H1 (cell line): ENCODE results near the gene C20orf202. TPM values are rescaled to one million over a fixed set of nuclear protein-coding genes. Genes with fewer than 3 reads are reported as not detected.

Experiments used
- ASH2L ChIP-seq: fragments of 200-600, 300-600 bp; sonication (generic); IDR thresholded peaks from one replicate; pipeline ENCODE4 v1.7.1; 2017; ENCODE audit warnings: low read length
- HDAC2 ChIP-seq, 2 experiments: fragments of 300-600 bp in 1 of 2; sonication (generic) in 1 of 2; IDR thresholded peaks; 2 replicates each; pipeline ENCODE4 v1.6.1; 2011 to 2012; ENCODE audit warnings: low read depth in 2 of 2, low read length in 2 of 2, mild to moderate bottlenecking in 2 of 2, moderate library complexity in 2 of 2, borderline replicate concordance in 1 of 2, inconsistent platforms in 1 of 2
- RAD21 ChIP-seq, 2 experiments: IDR thresholded peaks in 1 of 2; conservative IDR thresholded peaks in 1 of 2; 2 replicates each; pipeline ENCODE4 v1.6.1; 2011; ENCODE audit warnings: low read depth in 2 of 2, low read length in 2 of 2, improper control_type of control experiment in 1 of 2, inconsistent platforms in 1 of 2, mild to moderate bottlenecking in 1 of 2, moderate library complexity in 1 of 2
- ZNF274 ChIP-seq: IDR thresholded peaks from 2 replicates; pipeline ENCODE4 v1.7.0; 2012; ENCODE audit warnings: low read length, borderline replicate concordance; ENCODE audit errors: extremely low read depth
- polyA plus RNA-seq, 7 experiments: library from polyadenylated mRNA; depleted of rRNA in 3 of 7; stranded (reverse) in 5 of 7; unstranded in 2 of 7; fragments of >200 nt in 5 of 7; fragments of 200-250 nt in 2 of 7; gene quantifications; 1 replicate in 5 of 7; 2 replicates in 1 of 7; 4 replicates in 1 of 7; pipeline versions ENCODE4 v1.2.1 to v1.2.3, GENCODE V29; 2011 to 2013; ENCODE audit warnings: missing spikeins in 2 of 7, mixed read lengths in 2 of 7
- total RNA-seq: library from RNA; stranded (reverse); fragmentation: NEBNext Ultra II Directional; extraction: Animal tissue kit (Norgen Biotek cat#: 25700); gene quantifications from 2 replicates; pipeline ENCODE4 v1.2.1, GENCODE V29; 2021
- TF ChIP-seq, protein P1 (sequence below): fragments of 300-600 bp; sonication (generic); IDR thresholded peaks from 2 replicates; pipeline ENCODE4 v1.7.1; 2012; ENCODE audit warnings: low read length, moderate library complexity, mild to moderate bottlenecking, inconsistent platforms; ENCODE audit not compliant: insufficient replicate concordance
- TF ChIP-seq, protein P2 (sequence below): IDR thresholded peaks from 2 replicates; pipeline ENCODE4 v1.6.1; 2012; ENCODE audit warnings: inconsistent platforms

The C20orf202 gene
- total and polyA plus RNA-seq, 2 of the 8 experiments (the other 6 are each of a cell fraction or from before 2014, with no cell fraction given): 0.12 TPM; not detected in 1

DNA sequence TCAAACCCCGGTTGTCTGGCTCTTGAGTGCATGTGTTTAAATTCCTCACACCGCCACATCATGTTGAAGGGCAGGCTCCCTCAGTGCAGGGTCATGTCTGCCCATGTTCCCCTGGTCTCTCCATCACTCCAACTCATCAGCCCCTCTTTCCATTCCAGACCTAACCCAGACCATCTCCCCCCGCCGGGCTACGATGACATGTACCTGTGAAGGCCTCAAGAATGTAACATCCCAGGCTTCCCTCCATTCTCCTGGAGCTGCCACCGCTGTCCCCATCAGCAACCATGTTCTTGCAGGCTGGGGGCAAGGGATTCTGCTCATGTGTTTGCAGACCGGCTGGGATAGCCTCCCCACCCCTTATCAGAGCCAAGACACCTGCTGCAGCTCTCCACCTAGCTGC lies 38.4 kb upstream of the C20orf202 start (continued):
- TF ChIP-seq, protein P1, sequence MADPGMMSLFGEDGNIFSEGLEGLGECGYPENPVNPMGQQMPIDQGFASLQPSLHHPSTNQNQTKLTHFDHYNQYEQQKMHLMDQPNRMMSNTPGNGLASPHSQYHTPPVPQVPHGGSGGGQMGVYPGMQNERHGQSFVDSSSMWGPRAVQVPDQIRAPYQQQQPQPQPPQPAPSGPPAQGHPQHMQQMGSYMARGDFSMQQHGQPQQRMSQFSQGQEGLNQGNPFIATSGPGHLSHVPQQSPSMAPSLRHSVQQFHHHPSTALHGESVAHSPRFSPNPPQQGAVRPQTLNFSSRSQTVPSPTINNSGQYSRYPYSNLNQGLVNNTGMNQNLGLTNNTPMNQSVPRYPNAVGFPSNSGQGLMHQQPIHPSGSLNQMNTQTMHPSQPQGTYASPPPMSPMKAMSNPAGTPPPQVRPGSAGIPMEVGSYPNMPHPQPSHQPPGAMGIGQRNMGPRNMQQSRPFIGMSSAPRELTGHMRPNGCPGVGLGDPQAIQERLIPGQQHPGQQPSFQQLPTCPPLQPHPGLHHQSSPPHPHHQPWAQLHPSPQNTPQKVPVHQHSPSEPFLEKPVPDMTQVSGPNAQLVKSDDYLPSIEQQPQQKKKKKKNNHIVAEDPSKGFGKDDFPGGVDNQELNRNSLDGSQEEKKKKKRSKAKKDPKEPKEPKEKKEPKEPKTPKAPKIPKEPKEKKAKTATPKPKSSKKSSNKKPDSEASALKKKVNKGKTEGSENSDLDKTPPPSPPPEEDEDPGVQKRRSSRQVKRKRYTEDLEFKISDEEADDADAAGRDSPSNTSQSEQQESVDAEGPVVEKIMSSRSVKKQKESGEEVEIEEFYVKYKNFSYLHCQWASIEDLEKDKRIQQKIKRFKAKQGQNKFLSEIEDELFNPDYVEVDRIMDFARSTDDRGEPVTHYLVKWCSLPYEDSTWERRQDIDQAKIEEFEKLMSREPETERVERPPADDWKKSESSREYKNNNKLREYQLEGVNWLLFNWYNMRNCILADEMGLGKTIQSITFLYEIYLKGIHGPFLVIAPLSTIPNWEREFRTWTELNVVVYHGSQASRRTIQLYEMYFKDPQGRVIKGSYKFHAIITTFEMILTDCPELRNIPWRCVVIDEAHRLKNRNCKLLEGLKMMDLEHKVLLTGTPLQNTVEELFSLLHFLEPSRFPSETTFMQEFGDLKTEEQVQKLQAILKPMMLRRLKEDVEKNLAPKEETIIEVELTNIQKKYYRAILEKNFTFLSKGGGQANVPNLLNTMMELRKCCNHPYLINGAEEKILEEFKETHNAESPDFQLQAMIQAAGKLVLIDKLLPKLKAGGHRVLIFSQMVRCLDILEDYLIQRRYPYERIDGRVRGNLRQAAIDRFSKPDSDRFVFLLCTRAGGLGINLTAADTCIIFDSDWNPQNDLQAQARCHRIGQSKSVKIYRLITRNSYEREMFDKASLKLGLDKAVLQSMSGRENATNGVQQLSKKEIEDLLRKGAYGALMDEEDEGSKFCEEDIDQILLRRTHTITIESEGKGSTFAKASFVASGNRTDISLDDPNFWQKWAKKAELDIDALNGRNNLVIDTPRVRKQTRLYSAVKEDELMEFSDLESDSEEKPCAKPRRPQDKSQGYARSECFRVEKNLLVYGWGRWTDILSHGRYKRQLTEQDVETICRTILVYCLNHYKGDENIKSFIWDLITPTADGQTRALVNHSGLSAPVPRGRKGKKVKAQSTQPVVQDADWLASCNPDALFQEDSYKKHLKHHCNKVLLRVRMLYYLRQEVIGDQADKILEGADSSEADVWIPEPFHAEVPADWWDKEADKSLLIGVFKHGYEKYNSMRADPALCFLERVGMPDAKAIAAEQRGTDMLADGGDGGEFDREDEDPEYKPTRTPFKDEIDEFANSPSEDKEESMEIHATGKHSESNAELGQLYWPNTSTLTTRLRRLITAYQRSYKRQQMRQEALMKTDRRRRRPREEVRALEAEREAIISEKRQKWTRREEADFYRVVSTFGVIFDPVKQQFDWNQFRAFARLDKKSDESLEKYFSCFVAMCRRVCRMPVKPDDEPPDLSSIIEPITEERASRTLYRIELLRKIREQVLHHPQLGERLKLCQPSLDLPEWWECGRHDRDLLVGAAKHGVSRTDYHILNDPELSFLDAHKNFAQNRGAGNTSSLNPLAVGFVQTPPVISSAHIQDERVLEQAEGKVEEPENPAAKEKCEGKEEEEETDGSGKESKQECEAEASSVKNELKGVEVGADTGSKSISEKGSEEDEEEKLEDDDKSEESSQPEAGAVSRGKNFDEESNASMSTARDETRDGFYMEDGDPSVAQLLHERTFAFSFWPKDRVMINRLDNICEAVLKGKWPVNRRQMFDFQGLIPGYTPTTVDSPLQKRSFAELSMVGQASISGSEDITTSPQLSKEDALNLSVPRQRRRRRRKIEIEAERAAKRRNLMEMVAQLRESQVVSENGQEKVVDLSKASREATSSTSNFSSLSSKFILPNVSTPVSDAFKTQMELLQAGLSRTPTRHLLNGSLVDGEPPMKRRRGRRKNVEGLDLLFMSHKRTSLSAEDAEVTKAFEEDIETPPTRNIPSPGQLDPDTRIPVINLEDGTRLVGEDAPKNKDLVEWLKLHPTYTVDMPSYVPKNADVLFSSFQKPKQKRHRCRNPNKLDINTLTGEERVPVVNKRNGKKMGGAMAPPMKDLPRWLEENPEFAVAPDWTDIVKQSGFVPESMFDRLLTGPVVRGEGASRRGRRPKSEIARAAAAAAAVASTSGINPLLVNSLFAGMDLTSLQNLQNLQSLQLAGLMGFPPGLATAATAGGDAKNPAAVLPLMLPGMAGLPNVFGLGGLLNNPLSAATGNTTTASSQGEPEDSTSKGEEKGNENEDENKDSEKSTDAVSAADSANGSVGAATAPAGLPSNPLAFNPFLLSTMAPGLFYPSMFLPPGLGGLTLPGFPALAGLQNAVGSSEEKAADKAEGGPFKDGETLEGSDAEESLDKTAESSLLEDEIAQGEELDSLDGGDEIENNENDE: no peak
- TF ChIP-seq ZNF274 (no peak), ASH2L (no peak), RAD21 (IDR thresholded peaks at IDR 0.05 in 1 of 2, conservative IDR thresholded peaks at IDR 0.05 in 1 of 2; ENCODE audit: low read depth in 2 of 2, low read length in 2 of 2) (no peak), HDAC2 (IDR thresholded peaks at IDR 0.05; ENCODE audit: borderline replicate concordance in 1 of 2, low read depth in 2 of 2, low read length in 2 of 2) (no peak)
- TF ChIP-seq, protein P2, sequence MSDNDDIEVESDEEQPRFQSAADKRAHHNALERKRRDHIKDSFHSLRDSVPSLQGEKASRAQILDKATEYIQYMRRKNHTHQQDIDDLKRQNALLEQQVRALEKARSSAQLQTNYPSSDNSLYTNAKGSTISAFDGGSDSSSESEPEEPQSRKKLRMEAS: no peak
